GM19467 (cell line): ENCODE measurements around the gene PLD3.
"Not testable (repeated sequence)": the region's sequence is repeated elsewhere in the genome, so short reads cannot be mapped to it uniquely, and the experiment has no call there.

Source experiments
- ATAC-seq: cut with Tn5 transposase; IDR thresholded peaks from one replicate; pipeline ENCODE4 v1.9.1; 2021; ENCODE audit warnings: mild to moderate bottlenecking, moderate library complexity; ENCODE audit not compliant: unreplicated experiment

The PLD3 gene

DNA sequence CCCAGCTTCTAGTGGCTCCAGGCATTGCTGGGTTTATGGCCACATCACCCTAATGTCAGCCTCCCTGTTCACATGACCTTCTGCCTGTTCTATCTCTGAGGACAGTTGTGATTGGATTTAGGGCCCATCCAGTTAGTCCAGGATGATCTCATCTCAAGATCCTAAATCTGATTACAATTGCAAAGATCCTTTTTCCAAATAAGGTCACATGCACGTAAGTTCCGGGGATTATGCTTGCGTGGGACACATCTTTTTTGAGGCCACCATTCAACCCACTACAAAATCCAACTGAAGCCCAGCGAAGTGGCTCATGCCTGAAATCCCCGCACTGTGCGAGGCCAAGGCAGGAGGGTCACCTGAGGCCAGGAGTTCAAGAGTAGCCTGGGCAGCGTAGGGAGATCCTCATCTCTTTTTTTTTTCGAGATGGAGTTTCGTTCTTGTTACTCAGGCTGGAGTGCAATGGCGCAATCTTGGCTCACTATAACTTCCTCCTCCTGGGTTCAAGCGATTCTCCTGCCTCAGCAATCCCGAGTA is 12.3 kb downstream of the PLD3 start:
- no peak for ATAC-seq

DNA sequence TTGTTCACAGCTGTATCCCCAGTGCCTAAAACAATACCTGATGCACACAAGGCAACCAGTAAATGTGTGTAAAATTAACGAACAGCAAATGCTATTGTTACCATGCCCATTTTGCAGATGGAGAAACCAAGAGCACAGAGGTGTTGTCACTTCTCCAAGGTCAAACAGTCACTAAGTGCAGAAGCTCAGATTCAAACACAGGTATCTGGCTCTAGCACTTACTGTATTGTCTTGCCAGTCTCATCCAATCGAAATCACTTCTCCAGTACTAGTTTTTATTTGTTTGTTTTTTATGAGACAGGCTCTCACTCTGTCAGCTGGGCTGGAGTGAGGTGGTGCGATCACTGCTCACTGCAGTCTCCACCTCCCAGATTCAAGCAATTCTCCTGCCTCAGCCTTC is 13.7 kb downstream of the PLD3 start:
- no peak for ATAC-seq

DNA sequence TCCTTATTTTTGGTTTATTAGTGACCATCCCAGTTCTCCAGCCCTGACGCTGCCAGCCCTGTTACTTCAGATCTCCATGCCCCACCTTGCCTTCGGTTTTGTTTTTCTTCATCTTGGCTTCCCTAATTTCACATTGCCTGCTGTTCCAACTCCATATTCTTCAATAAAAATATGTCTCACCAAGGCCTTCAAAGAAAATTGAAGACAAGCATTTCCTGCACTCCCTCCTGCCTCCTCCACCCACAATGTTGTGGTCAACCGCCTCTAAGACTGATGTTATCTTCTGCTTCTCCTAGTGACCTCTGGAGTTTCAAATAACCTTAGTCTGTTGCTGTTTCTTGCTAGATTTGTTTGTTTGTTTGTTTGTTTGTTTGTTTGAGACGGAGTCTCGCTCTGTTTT is 14.6 kb downstream of the PLD3 start:
- no peak for ATAC-seq

DNA sequence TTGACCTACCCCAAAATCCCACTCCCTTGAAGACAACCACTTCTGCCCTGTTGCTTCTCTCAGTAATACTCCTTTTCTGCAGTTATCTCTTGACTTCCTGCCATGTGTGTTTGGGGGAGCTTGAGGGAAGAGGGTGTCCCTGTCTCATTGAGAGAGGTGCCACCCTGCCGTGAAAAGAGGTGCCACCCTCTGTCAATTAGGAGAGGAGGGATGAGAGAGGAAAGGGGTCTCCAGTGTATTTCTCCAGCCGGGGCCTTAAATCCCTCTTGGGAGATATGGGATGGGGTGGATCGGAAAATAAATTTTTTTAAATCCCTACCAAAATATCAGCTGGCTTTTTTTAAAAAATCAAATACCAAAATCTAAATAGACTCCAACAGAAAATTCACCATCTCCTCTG is 16.5 kb downstream of the PLD3 start:
- no peak for ATAC-seq

DNA sequence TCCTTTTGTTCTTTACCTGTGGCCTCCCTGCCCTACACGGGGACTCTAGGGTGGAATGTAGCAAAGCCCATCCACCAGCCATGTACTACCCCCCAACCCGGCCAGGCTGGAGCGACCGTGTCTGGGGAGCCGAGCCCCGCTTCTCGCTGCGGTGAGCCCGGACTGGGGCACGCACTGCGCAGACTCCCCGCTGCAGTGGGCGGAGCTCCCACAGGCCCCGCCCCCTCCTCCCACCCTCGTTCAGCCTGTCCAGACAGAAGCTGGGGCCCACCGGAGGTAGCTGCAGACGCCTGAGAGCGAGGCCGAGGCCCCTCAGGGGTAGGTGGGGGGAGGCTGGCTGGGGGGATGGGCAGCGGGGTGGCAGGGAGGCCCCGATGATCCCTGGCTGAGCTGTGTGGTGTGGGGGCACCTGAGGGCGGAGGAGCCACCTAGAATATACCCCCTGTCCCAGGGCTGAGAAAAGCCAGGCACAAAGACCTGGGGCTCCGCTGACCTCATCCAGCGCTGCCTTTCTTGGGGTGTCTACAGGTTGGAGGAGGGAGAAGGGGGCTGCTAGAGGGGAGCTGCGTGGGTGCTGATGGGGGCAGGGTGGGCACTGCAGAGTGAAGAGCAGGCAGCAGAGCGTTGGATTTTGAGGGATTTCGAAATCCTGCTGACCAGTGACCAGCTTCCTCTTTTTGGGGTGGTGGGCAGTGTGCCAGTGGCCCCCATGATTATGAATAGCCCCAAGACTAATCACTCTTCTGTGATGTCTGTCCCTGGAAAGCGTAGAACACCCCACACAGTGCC is 17.3 kb downstream of the PLD3 start:
- no peak for ATAC-seq

DNA sequence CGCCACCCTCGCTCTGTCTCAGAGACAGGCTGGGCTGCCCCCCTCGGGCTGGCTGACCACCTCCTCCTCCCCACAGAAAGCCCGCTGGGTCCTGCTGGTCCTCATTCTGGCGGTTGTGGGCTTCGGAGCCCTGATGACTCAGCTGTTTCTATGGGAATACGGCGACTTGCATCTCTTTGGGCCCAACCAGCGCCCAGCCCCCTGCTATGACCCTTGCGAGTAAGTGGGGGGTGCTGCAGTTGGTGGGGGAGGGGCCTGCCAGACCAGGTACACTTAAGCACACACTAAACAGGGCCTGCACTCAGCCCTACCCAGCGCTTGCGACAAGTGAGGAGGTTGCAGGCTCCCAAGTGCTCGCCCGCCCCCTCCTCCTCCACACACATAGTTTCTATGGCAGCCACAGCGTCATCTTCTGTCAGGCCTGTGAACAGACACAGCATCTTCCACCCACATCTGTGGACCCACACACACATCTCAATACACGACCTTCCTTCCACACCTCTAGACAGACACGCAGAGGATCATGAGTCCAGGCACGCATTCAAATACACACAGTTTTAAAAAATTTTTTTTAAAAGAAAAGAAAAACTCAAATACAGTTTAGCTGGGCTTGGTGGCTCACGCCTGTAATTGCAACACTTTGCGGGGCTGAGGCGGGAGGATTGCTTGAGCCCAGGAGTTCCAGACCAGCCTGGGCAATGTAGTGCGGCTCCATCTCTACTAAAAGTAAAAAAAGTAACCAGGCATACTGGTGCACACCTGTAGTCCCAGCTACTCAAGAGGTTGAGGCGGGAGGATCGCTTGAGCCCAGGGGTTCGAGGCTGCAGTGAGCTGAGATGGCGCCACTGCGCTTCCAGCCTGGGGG is 18.4 kb downstream of the PLD3 start:
- ATAC-seq = no peak

DNA sequence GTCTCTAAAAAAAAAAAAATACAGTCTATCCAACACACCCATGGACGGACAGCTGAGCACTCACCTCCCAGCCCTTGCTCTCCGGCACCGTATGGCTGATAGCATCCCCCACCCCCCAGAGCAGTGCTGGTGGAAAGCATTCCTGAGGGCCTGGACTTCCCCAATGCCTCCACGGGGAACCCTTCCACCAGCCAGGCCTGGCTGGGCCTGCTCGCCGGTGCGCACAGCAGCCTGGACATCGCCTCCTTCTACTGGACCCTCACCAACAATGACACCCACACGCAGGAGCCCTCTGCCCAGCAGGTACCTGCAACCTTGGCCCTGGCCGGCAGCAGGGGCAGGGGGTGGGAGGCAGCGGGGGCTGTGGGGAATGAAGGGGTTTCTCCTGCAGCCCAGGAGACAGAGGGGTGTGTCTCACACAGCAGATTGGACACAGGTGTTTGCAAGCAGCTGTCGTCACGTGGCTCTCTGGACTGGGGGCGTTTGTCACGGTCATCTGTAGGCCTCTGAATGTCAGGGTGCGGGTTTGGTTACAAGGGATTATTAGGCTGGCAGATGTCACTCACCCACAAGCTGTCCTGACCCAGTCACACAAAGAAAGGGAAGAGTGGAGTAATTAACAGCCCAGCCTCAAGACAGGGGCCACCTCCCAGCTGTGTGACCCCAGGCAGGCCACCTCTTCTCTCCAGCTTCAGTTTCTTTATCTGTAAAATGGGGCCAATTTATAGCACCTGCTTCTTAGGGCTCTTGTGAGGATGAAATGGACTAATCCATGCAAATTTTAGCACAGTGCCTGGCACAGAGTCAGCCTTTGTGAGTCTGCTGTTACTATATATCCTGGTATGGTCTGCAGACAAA is 19.3 kb downstream of the PLD3 start:
- no peak for ATAC-seq

DNA sequence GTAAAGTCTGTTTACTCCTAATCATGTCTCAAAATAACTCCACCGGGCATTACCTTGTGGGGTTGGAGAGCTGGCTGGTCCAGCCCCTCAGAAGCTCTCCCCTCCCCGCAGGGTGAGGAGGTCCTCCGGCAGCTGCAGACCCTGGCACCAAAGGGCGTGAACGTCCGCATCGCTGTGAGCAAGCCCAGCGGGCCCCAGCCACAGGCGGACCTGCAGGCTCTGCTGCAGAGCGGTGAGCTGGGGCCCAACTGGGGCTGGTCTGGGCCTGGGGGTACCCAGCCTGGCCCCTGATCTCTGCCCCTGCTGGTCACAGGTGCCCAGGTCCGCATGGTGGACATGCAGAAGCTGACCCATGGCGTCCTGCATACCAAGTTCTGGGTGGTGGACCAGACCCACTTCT is 21.3 kb downstream of the PLD3 start:
- ATAC-seq = no peak

DNA sequence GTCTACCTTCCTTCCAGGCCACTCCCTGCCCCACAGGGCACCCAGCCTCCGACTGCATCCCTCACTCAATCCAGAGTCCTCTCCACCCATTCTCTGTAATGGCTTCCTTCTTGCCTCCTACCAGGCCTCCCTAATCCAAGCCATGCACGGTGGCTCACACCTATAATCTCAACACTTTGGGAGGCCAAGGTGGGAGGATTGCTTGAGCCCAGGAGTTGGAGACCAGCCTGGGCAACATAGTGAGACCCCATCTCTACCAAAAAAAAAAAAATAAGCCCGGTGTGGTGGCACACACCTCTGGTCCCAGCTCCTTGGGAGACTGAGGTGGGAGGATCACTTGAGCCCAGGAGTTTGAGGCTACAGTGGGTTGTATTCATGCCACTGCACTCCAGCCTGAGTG is 21.8 kb downstream of the PLD3 start:
- not testable (repeated sequence) for ATAC-seq

DNA sequence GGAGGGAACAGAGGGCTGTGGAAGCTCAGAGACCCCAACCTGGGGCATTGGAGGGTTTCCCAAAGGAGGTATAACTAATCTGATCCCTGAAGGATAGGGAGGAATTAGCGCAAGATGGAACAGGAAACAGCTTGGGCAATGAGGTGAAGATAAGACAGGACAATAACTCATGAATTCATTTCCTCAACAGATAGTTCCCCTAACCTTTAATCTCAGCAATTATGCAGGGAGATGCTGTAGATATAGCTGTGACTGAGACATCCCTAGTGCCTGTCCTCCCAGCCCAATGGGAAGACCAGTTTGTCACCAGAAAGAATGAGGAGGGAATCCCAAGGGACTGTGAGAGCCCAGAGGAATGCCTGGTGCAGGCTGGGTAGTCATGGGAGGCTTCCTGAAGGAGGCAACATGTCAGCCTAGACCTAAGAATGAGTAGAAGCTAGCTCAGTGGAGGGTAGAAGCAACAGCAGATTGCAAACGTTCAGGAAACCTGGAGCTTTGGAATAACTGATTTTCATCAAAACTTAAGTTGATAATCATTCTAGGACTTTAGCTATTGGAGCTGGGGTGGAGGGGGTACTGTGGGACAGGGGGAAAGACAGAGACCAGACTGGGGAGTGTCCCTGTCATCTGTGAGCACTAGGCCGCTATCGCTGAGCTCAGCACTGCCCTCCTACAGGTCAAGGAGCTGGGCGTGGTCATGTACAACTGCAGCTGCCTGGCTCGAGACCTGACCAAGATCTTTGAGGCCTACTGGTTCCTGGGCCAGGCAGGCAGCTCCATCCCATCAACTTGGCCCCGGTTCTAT is 22.7 kb downstream of the PLD3 start:
- ATAC-seq = no peak

DNA sequence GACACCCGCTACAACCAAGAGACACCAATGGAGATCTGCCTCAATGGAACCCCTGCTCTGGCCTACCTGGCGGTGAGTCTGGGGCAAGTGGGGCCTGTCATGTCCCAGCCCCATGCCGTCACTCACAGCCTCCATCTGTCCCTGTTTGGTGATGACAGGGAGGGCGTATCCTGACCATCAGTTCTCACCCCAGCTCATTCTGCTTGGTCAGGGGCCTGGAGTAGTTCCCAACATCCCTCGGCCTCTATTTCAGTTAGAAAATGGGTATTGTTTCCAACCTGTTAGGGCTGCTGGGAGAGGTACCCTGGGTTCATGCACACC is 23.3 kb downstream of the PLD3 start:
- ATAC-seq = no peak

DNA sequence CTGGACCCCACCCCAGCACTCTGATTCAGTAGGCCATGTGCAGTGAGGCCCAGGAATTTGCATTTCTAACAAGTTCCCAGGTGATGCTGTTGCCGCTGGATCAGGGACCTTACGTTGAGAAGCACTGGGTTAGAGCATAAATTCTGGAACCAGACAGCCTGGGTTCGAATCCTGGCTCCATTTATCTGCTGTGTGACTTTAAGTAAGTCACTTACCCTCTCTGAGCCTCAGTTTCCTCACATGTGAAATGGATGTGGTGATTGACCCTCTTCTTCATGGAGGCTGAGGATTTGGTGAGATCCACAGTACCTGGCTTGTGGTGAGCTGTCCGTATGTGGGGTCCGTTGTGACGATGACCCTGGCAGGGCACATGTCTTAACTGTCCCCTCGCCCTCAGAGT is 25.6 kb downstream of the PLD3 start:
- no peak for ATAC-seq

DNA sequence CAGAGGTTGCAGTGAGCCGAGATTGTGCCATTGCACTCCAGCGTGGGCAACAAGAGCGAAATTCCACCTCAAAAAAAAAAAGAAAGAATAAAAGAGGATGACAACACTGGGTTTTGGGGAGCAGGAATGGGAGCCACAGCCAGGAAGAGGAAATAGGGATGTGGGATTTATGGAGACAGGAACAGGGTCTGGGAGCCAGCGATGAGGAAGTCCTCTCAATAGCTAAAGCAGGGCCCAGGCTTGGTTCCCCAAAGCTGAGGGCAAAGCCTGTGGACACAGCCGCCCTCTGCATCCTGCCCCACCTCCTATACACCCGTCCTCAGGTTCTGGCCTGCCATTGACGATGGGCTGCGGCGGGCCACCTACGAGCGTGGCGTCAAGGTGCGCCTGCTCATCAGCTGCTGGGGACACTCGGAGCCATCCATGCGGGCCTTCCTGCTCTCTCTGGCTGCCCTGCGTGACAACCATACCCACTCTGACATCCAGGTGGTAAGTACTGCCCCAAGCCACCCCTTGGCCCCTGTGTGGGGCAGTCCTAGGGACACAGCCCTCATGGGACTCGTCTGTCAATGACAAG is 27.9 kb downstream of the PLD3 start:
- ATAC-seq = no peak

DNA sequence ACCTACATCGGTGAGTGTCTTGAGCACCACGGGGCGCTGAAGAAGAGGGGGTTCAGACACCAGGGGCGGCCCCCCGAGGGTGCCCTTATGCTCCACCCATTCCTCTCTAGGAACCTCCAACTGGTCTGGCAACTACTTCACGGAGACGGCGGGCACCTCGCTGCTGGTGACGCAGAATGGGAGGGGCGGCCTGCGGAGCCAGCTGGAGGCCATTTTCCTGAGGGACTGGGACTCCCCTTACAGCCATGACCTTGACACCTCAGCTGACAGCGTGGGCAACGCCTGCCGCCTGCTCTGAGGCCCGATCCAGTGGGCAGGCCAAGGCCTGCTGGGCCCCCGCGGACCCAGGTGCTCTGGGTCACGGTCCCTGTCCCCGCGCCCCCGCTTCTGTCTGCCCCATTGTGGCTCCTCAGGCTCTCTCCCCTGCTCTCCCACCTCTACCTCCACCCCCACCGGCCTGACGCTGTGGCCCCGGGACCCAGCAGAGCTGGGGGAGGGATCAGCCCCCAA is 29.4 kb downstream of the PLD3 start:
- no peak for ATAC-seq

DNA sequence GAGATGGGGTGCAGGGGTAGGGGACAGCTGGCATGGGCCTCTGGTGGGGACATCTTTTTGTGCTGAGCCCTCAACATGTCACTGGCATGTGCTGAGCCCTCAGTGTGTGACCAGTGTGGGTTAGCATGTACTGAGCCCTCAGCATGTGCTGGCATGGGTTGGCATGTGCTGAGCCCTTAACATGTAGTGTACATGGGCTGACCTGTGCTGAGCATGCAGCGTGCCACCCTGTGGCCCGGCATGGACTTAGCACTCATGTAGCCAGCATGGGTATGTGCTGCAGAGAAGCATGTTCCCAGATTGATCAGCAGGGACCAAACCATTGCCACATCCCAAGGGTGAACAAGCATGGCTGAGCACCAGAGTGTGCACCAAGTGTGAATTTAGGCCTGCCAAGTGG is 30.0 kb downstream of the PLD3 start:
- ATAC-seq = no peak

DNA sequence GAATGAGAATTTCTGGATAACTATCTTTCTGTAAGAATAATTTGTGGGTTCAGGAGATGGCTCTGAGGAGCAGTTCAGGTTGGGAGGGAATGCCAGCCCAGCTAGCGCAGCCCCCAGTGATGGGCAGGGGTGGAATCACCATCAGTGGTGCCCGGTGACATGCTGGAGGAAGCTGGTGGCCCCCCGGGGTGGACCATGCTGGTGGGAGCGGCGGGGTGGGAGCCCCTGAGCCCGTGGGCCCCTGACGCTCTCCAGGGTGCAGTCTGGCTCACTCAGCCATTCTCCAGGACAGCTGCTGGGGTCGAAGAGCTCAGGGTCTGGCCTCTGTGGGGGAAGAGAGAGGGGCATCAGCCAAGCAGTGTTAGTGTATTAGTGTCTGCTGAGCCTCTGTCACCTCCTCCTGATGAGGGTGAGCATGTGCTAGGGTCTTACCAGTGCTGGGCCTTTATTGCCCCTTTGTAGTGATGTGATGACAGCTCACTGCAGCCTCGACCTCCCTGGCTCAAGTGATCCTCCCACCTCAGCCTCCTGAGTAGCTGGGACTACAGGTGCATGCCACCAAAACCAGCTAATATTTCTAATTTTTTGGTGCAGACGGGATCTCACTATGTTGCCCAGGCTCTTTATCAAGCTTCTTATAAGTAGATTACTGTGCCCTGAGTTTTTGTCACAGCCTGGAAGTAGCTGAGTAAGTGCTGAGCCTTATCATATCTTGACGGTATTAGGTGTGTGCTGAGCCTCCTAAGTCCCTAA is 31.1 kb downstream of the PLD3 start:
- no peak for ATAC-seq

DNA sequence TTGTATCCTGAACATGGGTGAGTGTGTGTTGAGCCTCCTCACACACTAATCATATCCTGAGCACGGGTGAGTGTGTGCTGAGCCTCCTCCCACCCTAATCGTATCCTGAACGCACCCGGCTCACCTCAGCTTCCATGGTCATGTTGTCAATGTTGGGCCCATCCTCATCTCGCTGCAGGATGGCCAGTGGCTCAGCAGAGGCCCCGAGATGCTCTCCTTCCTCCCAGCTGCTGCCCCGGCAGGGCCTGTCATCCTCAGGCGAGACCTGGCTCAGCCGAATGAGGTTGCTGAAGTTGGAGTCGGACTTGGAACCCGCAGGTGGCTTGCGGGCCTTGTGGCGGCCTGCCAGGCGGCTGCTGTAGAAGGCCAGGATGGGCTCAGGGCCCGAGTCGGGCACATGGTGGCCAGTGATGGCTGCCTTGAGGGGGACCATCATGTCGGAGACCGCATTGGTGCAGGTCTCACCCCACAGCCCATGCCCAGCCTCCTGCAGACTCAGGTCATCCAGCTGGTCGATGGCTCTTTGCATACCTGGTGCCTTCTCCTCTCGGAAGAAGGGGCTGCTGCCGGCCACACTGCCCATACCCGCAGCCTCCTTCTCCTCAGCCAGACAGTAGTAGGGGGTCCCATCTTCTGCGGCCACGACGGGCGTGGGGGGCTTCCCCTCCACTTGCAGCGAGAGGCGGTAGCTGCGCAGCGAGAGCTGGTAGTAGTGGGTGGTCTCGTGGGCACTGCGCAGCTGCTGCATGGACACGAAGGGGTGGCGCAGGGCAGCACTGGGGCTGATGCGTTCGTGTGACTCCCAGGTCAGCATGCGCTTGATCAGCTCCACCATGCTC is 31.9 kb downstream of the PLD3 start:
- no peak for ATAC-seq

DNA sequence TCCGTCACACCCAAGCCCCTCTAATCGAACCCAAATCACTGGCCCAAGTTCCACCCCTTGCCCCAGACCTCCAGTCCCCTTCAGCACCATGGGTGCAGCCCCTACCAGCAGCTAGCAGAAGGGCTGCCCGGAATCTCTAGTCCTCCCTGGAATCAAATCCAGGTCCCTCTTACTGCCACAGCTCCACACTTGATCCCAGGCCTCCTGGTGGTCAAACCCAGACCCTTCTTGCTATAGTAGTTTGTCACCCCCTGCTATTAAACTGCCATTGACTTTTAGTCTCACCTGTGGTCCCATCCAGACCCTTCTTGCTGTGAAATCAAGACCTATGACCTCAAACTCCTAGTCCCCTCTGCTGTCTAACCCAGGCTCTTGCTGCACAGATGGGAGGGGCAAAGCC is 32.8 kb downstream of the PLD3 start:
- ATAC-seq = no peak
